ENCODE measurements around the gene ADCK1.
"Not testable (repeated sequence)": the region's sequence is repeated elsewhere in the genome, so short reads cannot be mapped to it uniquely, and the experiment has no call there.

Gene ADCK1

DNA sequence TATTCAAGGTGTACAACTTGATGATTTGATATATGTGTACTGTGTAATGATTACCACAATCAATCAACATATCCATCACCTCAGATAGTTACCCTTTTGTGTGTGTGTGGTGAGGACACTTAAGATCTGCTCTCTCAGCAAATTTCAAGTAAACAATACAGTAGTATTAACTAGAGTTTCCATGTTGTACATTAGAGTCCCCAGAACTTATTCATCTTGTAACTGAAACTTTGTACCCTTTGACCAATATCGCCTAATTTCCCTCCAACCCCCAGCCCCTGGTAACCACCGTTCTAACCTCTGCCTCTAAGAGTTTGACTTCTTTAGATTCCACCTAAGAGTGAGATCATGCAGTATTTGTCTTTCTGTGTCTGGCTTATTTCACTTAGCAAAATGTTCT is 12.1 kb downstream of the ADCK1 start:
- Histone ChIP-seq H3K4me3 (ENCODE audit: low read length, poor library complexity, severe bottlenecking) (no peak overlapping the region), H3F3A (ENCODE audit: low read depth) (no peaks in the 10 kb centered on the region), H3K9me2 (replicated peaks; ENCODE audit: low read depth, low read length) (no peaks in the 10 kb centered on the region), H3K36me3 (ENCODE audit: insufficient read depth, low read length) (no peaks in the 10 kb centered on the region), H3K27me3 (ENCODE audit: insufficient read depth, low read length, poor library complexity, severe bottlenecking) (no peaks in the 10 kb centered on the region), H3K4me1 (ENCODE audit: insufficient read depth, low read length, poor library complexity, severe bottlenecking) (no peaks in the 10 kb centered on the region), H4K20me1 (ENCODE audit: insufficient read depth, low read length, poor library complexity, severe bottlenecking) (no peaks in the 10 kb centered on the region), H3K9ac (ENCODE audit: low read depth, low read length, poor library complexity, severe bottlenecking) (no peak overlapping the region), H3K9me3 (ENCODE audit: insufficient read depth, low read depth, low read length) (no peaks in the 10 kb centered on the region), H3K79me2 (ENCODE audit: insufficient read depth, low read length) (no peaks in the 10 kb centered on the region), H2AFZ (ENCODE audit: low read length) (no peak overlapping the region), H3K4me2 (ENCODE audit: low read depth, low read length, poor library complexity, severe bottlenecking) (no peak overlapping the region)
- TF ChIP-seq, protein P1, sequence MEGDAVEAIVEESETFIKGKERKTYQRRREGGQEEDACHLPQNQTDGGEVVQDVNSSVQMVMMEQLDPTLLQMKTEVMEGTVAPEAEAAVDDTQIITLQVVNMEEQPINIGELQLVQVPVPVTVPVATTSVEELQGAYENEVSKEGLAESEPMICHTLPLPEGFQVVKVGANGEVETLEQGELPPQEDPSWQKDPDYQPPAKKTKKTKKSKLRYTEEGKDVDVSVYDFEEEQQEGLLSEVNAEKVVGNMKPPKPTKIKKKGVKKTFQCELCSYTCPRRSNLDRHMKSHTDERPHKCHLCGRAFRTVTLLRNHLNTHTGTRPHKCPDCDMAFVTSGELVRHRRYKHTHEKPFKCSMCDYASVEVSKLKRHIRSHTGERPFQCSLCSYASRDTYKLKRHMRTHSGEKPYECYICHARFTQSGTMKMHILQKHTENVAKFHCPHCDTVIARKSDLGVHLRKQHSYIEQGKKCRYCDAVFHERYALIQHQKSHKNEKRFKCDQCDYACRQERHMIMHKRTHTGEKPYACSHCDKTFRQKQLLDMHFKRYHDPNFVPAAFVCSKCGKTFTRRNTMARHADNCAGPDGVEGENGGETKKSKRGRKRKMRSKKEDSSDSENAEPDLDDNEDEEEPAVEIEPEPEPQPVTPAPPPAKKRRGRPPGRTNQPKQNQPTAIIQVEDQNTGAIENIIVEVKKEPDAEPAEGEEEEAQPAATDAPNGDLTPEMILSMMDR (conservative IDR thresholded peaks at IDR 0.05; ENCODE audit: low read length) = no peak
- TF ChIP-seq EZH2phosphoT487 (IDR thresholded peaks at IDR 0.05; ENCODE audit: borderline replicate concordance) = no peak

DNA sequence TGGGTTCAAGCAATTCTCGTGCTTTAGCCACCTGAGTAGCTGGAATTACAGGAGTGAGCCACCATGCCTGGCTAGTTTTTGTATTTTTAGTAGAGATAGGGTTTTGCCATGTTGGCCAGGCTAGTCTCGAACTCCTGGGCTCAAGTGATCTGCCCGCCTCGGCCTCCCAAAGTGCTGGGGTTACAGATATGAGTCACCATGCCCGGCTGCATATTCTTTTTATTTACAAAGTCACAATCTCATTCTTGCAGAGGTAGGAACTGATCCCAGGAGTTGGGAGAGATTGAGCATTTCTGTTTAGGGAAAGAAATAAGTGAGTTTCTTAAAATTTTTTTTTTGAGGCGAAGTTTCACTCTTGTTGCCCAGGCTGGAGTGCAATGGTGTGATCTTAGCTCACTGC is 12.8 kb downstream of the ADCK1 start:
- not testable (repeated sequence) for H3K9ac ChIP-seq (ENCODE audit: low read depth, low read length, poor library complexity, severe bottlenecking)

DNA sequence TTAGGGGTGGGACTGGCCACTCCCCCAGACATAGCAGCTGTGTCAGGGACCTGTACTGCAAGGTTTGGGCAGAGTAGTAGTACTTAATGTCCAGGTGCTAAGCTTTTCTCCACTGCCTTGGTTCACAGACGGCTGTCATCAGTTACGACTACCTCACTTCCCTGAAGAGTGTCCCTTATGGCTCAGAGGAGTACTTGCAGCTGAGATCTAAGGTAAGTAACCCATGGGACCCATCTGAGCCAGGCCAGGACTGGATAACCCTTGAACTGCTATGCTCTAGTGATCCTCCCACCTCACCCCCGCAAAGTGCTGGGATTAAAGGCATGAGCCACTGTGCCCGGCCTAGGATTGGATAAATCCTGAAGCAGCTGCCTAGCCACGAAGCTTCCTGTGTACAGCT is 22.4 kb downstream of the ADCK1 start:
- TF ChIP-seq, protein P1 (conservative IDR thresholded peaks at IDR 0.05; ENCODE audit: low read length) = no peak
- TF ChIP-seq EZH2phosphoT487 (IDR thresholded peaks at IDR 0.05; ENCODE audit: borderline replicate concordance) = no peak
- H3K36me3 ChIP-seq (ENCODE audit: insufficient read depth, low read length) = no peaks in the 10 kb centered on the region
- H3K9me2 ChIP-seq (replicated peaks; ENCODE audit: low read depth, low read length) = no peaks in the 10 kb centered on the region
- H4K20me1 ChIP-seq (ENCODE audit: insufficient read depth, low read length, poor library complexity, severe bottlenecking) = no peaks in the 10 kb centered on the region
- no peaks in the 10 kb centered on the region for H3K27me3 ChIP-seq (ENCODE audit: insufficient read depth, low read length, poor library complexity, severe bottlenecking)
- H3K4me2 ChIP-seq (ENCODE audit: low read depth, low read length, poor library complexity, severe bottlenecking) = no peak overlapping the region
- H3K9ac ChIP-seq (ENCODE audit: low read depth, low read length, poor library complexity, severe bottlenecking) = no peak overlapping the region
- no peaks in the 10 kb centered on the region for H3K79me2 ChIP-seq (ENCODE audit: insufficient read depth, low read length)
- no peak overlapping the region for H3K4me3 ChIP-seq (ENCODE audit: low read length, poor library complexity, severe bottlenecking)
- H2AFZ ChIP-seq (ENCODE audit: low read length) = no peak overlapping the region
- H3F3A ChIP-seq (ENCODE audit: low read depth) = no peaks in the 10 kb centered on the region
- H3K9me3 ChIP-seq (ENCODE audit: insufficient read depth, low read depth, low read length) = no peaks in the 10 kb centered on the region
- H3K4me1 ChIP-seq (ENCODE audit: insufficient read depth, low read length, poor library complexity, severe bottlenecking) = no peaks in the 10 kb centered on the region

More for the DNA sequence above, 12.8 kb downstream of the ADCK1 start:
- not testable (repeated sequence) for H3K79me2 ChIP-seq (ENCODE audit: insufficient read depth, low read length); H2AFZ ChIP-seq (ENCODE audit: low read length); H3K4me3 ChIP-seq (ENCODE audit: low read length, poor library complexity, severe bottlenecking); H3K4me2 ChIP-seq (ENCODE audit: low read depth, low read length, poor library complexity, severe bottlenecking); H3F3A ChIP-seq (ENCODE audit: low read depth); H4K20me1 ChIP-seq (ENCODE audit: insufficient read depth, low read length, poor library complexity, severe bottlenecking); H3K27me3 ChIP-seq (ENCODE audit: insufficient read depth, low read length, poor library complexity, severe bottlenecking); H3K4me1 ChIP-seq (ENCODE audit: insufficient read depth, low read length, poor library complexity, severe bottlenecking); H3K9me2 ChIP-seq (replicated peaks; ENCODE audit: low read depth, low read length); H3K36me3 ChIP-seq (ENCODE audit: insufficient read depth, low read length); H3K9me3 ChIP-seq (ENCODE audit: insufficient read depth, low read depth, low read length)

DNA sequence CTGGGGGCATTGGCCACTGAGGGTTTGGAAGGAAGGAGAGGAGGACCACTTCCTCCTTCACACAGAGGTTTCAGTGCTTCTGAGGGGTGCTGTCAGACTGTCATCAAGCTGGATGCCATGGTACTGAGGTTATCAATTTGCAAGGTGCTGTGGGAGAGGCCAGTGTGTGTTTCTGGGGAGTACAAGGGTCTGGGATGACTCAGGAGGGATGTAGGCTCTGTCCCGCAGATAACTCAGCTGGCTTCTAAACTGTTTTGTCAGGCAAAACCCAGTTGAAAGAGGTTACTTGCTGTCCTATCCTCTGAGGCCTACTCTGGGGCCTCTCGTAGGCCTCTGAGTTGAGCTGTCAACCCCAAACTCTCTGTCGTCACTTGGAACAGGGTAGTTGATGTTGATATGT is 22.8 kb downstream of the ADCK1 start:
- Histone ChIP-seq H3K4me1 (ENCODE audit: insufficient read depth, low read length, poor library complexity, severe bottlenecking) (no peaks in the 10 kb centered on the region), H4K20me1 (ENCODE audit: insufficient read depth, low read length, poor library complexity, severe bottlenecking) (no peaks in the 10 kb centered on the region), H3K9ac (ENCODE audit: low read depth, low read length, poor library complexity, severe bottlenecking) (no peak overlapping the region), H3K4me2 (ENCODE audit: low read depth, low read length, poor library complexity, severe bottlenecking) (no peak overlapping the region), H3K27me3 (ENCODE audit: insufficient read depth, low read length, poor library complexity, severe bottlenecking) (no peaks in the 10 kb centered on the region), H3K9me3 (ENCODE audit: insufficient read depth, low read depth, low read length) (no peaks in the 10 kb centered on the region), H3K9me2 (replicated peaks; ENCODE audit: low read depth, low read length) (no peaks in the 10 kb centered on the region), H3K79me2 (ENCODE audit: insufficient read depth, low read length) (no peaks in the 10 kb centered on the region), H3K4me3 (ENCODE audit: low read length, poor library complexity, severe bottlenecking) (no peak overlapping the region), H3F3A (ENCODE audit: low read depth) (no peaks in the 10 kb centered on the region), H3K36me3 (ENCODE audit: insufficient read depth, low read length) (no peaks in the 10 kb centered on the region), H2AFZ (ENCODE audit: low read length) (no peak overlapping the region)
- TF ChIP-seq, protein P1 (conservative IDR thresholded peaks at IDR 0.05; ENCODE audit: low read length) = no peak
- no peak for TF ChIP-seq EZH2phosphoT487 (IDR thresholded peaks at IDR 0.05; ENCODE audit: borderline replicate concordance)
